Stimulated activated CD4-positive, alpha-beta T cell treated with anti-CD3 and anti-CD28 coated beads, TNF-alpha, amount 100 ng/mL, for 24 hours (primary cell): ENCODE measurements around the gene GPX7.
"Not testable (repeated sequence)": the region's sequence is repeated elsewhere in the genome, so short reads cannot be mapped to it uniquely, and the experiment has no call there.

Source experiments
- DNase-seq, 3 experiments: peaks; one replicate each; pipeline ENCODE4 v3.0.0-alpha.2; 2020; ENCODE audit warnings: low read depth in 3 of 3

Gene GPX7

GRCh38 chr1:52601991-52602855 is at the start of gene GPX7:
TSS of gene GPX7 (plus strand) at chr1:52602371. CDS start at chr1:52602410, 39 bp downstream.
- peak; percentile 17 to 53 (median 27) for DNase-seq

GRCh38 chr1:52552505-52553361 is 49.4 kb upstream of the GPX7 start, which contains the start of gene TUT4:
TSS of gene TUT4 (minus strand) at chr1:52553092. CDS start at chr1:52526280, 26,812 bp downstream.
- DNase-seq, result peak; percentile 54 to 78 (median 57)

- DNase-seq, result peak; percentile 75 to 90 (median 77)
Measured at GRCh38 chr1:52553362-52554266, 48.6 kb upstream of the GPX7 start.

- DNase-seq, result no peak
Measured at GRCh38 chr1:52554267-52554640, 47.9 kb upstream of the GPX7 start.

GRCh38 chr1:52554756-52555155 is 47.4 kb upstream of the GPX7 start:
- no peak for DNase-seq

- DNase-seq, result no peak
Measured at GRCh38 chr1:52556641-52557360, 45.4 kb upstream of the GPX7 start.

GRCh38 chr1:52558941-52559340 is 43.2 kb upstream of the GPX7 start:
- no peak for DNase-seq

GRCh38 chr1:52559875-52560274 is 42.3 kb upstream of the GPX7 start:
- no peak for DNase-seq

GRCh38 chr1:52562766-52563165 is 39.4 kb upstream of the GPX7 start:
- no peak for DNase-seq

GRCh38 chr1:52567943-52568342 is 34.2 kb upstream of the GPX7 start:
- DNase-seq, result no peak

- no peak for DNase-seq
Measured at GRCh38 chr1:52569449-52570210, 32.5 kb upstream of the GPX7 start.

- DNase-seq, result no peak
Measured at GRCh38 chr1:52571783-52572182, 30.4 kb upstream of the GPX7 start.

GRCh38 chr1:52572387-52572786 is 29.8 kb upstream of the GPX7 start:
- no peak for DNase-seq

- no peak for DNase-seq
Measured at GRCh38 chr1:52574594-52574993, 27.6 kb upstream of the GPX7 start.

GRCh38 chr1:52576074-52576473 is 26.1 kb upstream of the GPX7 start:
- DNase-seq, result no peak

- not testable (repeated sequence) for DNase-seq
Measured at GRCh38 chr1:52578066-52578465, 24.1 kb upstream of the GPX7 start.

GRCh38 chr1:52579415-52579814 is 22.8 kb upstream of the GPX7 start:
- no peak for DNase-seq

- DNase-seq, result no peak
Measured at GRCh38 chr1:52580283-52580682, 21.9 kb upstream of the GPX7 start.

GRCh38 chr1:52582116-52582696 is 20.0 kb upstream of the GPX7 start:
- no peak for DNase-seq

- no peak for DNase-seq
Measured at GRCh38 chr1:52585474-52585873, 16.7 kb upstream of the GPX7 start.
